ENCODE results near the gene PLSCR2.

DNA sequence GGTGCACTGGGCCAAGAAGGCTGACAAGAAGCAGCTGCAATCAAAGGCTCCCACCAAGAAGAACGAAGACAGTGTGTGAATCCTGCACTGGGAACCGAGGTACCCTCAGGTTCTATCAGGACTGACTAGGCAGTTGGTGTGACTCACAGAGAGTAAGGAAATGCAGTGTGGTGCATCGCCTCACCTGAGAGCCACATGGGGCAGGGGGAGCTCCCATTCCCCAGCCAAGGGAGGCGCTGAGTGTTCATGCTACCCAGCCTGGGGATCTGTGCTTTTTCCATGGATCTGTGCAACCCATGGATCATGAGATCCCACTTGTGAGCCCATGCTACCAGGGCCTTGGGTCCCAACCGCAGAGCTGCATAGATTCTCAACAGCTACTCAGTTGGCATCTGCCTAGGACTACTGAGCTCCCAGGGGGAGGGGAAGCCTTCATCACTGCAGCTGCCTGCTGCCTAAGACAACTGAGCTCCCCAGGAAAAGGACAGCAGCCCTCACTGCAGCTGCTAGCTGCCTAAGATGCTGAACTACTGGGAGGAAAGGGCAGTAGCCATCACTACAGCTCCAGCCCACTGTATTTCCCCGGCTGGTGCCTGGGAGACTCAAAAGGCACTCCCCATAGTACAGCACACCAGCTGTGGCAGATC is 6.9 kb upstream of the PLSCR2 start:
- TF ChIP-seq, protein P1, sequence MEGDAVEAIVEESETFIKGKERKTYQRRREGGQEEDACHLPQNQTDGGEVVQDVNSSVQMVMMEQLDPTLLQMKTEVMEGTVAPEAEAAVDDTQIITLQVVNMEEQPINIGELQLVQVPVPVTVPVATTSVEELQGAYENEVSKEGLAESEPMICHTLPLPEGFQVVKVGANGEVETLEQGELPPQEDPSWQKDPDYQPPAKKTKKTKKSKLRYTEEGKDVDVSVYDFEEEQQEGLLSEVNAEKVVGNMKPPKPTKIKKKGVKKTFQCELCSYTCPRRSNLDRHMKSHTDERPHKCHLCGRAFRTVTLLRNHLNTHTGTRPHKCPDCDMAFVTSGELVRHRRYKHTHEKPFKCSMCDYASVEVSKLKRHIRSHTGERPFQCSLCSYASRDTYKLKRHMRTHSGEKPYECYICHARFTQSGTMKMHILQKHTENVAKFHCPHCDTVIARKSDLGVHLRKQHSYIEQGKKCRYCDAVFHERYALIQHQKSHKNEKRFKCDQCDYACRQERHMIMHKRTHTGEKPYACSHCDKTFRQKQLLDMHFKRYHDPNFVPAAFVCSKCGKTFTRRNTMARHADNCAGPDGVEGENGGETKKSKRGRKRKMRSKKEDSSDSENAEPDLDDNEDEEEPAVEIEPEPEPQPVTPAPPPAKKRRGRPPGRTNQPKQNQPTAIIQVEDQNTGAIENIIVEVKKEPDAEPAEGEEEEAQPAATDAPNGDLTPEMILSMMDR (IDR thresholded peaks at IDR 0.05), result no peak
- TF ChIP-seq POLR2A (IDR thresholded peaks at IDR 0.05), result no peak
